ENCODE results near the gene SLC22A23.

- no peak for TF ChIP-seq CTCF (IDR thresholded peaks at IDR 0.05)
- no peak for TF ChIP-seq ZFX (IDR thresholded peaks at IDR 0.05; ENCODE audit: borderline replicate concordance)
These were observed 29.2 kb downstream of the SLC22A23 start for GRCh38 chr6:3427687-3428085.

Measured in 22Rv1 (cell line).